Measurements from ENCODE around the gene KRTAP10-3.

The KRTAP10-3 gene

GRCh38 chr21:44514746-44515358, 43.7 kb downstream of the KRTAP10-3 start:
- DNase-seq, result no peak

- DNase-seq, result no peak
Measured at GRCh38 chr21:44514218-44514520, 44.4 kb downstream of the KRTAP10-3 start.

GRCh38 chr21:44513389-44514217, 45.0 kb downstream of the KRTAP10-3 start:
- no peak for DNase-seq

- no peak for DNase-seq
Measured at GRCh38 chr21:44512496-44513388, 45.9 kb downstream of the KRTAP10-3 start.

- no peak for DNase-seq
Measured at GRCh38 chr21:44511938-44512275, 46.7 kb downstream of the KRTAP10-3 start.

GRCh38 chr21:44511219-44511937, 47.2 kb downstream of the KRTAP10-3 start:
- DNase-seq, result no peak

- peak; percentile 75 for DNase-seq
Measured at GRCh38 chr21:44510508-44511218, 47.9 kb downstream of the KRTAP10-3 start.

- DNase-seq, result no peak
Measured at GRCh38 chr21:44510109-44510507, 48.5 kb downstream of the KRTAP10-3 start.

GRCh38 chr21:44509539-44509938, 49.1 kb downstream of the KRTAP10-3 start:
- peak; percentile 14 for DNase-seq

- DNase-seq, result no peak
Measured at GRCh38 chr21:44508711-44509445, 49.7 kb downstream of the KRTAP10-3 start.

- no peak for DNase-seq
Measured at GRCh38 chr21:44508426-44508710, 50.2 kb downstream of the KRTAP10-3 start.

All from hematopoietic multipotent progenitor cell treated with erythropoietin and hydrocortisone succinate and interleukin-3 and kit ligand, for 4 days (in vitro differentiated cells).